ENCODE data around the gene PBX2. TPM values are rescaled to one million over a fixed set of nuclear protein-coding genes. Genes with fewer than 3 reads are reported as not detected.

The PBX2 gene
- total RNA-seq, 1 experiment from 2014 or later: 130 TPM

DNA sequence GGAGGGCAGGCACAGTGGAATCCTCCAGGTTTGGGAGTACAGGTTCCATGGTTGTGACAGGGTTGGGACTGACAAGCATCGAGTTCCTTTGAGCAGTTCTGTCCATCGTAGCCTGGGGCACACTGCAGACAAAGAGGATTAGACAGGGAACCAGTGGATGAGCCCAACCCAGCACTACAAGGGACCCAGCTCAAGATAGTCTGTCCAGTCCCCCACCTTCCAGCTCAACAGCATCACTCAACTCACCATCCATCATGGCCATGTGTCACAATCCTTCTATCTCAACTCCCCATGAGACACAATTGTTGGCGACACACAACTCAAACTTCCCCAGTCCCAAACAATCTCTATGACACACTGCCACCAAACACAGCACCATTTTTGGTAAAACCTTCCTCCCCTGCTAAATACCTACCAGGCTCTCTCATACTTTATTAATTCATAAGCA lies 14.3 kb upstream of the PBX2 start:
- ChIA-PET CTCF (no interaction called here), POLR2A (interaction anchor here (1.0 kb wide), 1 partner anchor 9 kb away, joined by 3 read pairs; no protein-coding TSS in a partner anchor)
- no peak overlapping the region for H3K27ac Mint-ChIP-seq
- H3K4me3 Mint-ChIP-seq: no peak overlapping the region
- H3K4me1 Mint-ChIP-seq: no peaks in the 10 kb centered on the region
- peaks cover 7% of the 10 kb centered on the region; the same call in 1 of the 2 replicates for H3K9me3 Mint-ChIP-seq
- ATAC-seq (no peak), DNase-seq (ENCODE audit: low spot score) (no peak)
- H3K27me3 Mint-ChIP-seq (ENCODE audit: low read depth): peaks cover 4% of the 10 kb centered on the region; the same call in 1 of the 2 replicates
- no peaks in the 10 kb centered on the region for H3K36me3 Mint-ChIP-seq
- TF ChIP-seq FOXK1 (CRISPR knock-in tag; IDR thresholded peaks at IDR 0.05): no peak
- no peak for TF ChIP-seq ZNF396 (CRISPR knock-in tag; IDR thresholded peaks at IDR 0.05; ENCODE audit: borderline replicate concordance)
- no peak for TF ChIP-seq ATF6 (CRISPR knock-in tag; IDR thresholded peaks at IDR 0.05)
- TF ChIP-seq SMAD3 (CRISPR knock-in tag; IDR thresholded peaks at IDR 0.05; ENCODE audit: borderline replicate concordance): no peak
- TF ChIP-seq SP1 (CRISPR knock-in tag; conservative IDR thresholded peaks at IDR 0.05): no peak
- no peak for TF ChIP-seq ZNF138 (CRISPR knock-in tag; conservative IDR thresholded peaks at IDR 0.05)
- TF ChIP-seq NFYB (CRISPR knock-in tag; conservative IDR thresholded peaks at IDR 0.05; ENCODE audit: low read depth): no peak
- TF ChIP-seq MYBL2 (CRISPR knock-in tag; IDR thresholded peaks at IDR 0.05): no peak
- TF ChIP-seq SOX15 (CRISPR knock-in tag; IDR thresholded peaks at IDR 0.05): no peak
- TF ChIP-seq, protein P1, sequence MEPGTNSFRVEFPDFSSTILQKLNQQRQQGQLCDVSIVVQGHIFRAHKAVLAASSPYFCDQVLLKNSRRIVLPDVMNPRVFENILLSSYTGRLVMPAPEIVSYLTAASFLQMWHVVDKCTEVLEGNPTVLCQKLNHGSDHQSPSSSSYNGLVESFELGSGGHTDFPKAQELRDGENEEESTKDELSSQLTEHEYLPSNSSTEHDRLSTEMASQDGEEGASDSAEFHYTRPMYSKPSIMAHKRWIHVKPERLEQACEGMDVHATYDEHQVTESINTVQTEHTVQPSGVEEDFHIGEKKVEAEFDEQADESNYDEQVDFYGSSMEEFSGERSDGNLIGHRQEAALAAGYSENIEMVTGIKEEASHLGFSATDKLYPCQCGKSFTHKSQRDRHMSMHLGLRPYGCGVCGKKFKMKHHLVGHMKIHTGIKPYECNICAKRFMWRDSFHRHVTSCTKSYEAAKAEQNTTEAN (CRISPR knock-in tag; IDR thresholded peaks at IDR 0.05): no peak
- TF ChIP-seq OVOL2 (CRISPR knock-in tag; IDR thresholded peaks at IDR 0.05; ENCODE audit: borderline replicate concordance): no peak
- no peak for TF ChIP-seq ZNF423 (CRISPR knock-in tag; IDR thresholded peaks at IDR 0.05)
- TF ChIP-seq, protein P2, sequence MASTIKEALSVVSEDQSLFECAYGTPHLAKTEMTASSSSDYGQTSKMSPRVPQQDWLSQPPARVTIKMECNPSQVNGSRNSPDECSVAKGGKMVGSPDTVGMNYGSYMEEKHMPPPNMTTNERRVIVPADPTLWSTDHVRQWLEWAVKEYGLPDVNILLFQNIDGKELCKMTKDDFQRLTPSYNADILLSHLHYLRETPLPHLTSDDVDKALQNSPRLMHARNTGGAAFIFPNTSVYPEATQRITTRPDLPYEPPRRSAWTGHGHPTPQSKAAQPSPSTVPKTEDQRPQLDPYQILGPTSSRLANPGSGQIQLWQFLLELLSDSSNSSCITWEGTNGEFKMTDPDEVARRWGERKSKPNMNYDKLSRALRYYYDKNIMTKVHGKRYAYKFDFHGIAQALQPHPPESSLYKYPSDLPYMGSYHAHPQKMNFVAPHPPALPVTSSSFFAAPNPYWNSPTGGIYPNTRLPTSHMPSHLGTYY (CRISPR knock-in tag; IDR thresholded peaks at IDR 0.05): no peak
- no peak for TF ChIP-seq TEAD4 (CRISPR knock-in tag; IDR thresholded peaks at IDR 0.05)
- no peak for TF ChIP-seq FOXP1 (CRISPR knock-in tag; IDR thresholded peaks at IDR 0.05; ENCODE audit: borderline replicate concordance)
- no peak for TF ChIP-seq AR (CRISPR knock-in tag; IDR thresholded peaks at IDR 0.05)
- no peak for TF ChIP-seq E2F5 (CRISPR knock-in tag; IDR thresholded peaks at IDR 0.05)
- TF ChIP-seq, protein P3, sequence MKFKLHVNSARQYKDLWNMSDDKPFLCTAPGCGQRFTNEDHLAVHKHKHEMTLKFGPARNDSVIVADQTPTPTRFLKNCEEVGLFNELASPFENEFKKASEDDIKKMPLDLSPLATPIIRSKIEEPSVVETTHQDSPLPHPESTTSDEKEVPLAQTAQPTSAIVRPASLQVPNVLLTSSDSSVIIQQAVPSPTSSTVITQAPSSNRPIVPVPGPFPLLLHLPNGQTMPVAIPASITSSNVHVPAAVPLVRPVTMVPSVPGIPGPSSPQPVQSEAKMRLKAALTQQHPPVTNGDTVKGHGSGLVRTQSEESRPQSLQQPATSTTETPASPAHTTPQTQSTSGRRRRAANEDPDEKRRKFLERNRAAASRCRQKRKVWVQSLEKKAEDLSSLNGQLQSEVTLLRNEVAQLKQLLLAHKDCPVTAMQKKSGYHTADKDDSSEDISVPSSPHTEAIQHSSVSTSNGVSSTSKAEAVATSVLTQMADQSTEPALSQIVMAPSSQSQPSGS (CRISPR knock-in tag; IDR thresholded peaks at IDR 0.05; ENCODE audit: borderline replicate concordance, low read depth): no peak
